Measurements from ENCODE around the gene CDH23.

GRCh38 chr10:71461457-71461856, 64.7 kb downstream of the CDH23 start:
- no peak for TF ChIP-seq CTCF (IDR thresholded peaks at IDR 0.05)
- no peak for TF ChIP-seq POLR2A (IDR thresholded peaks at IDR 0.05)
